Right cardiac atrium (tissue), 5 donors: ENCODE results near the gene CCDC34. TPM values are rescaled to one million over a fixed set of nuclear protein-coding genes. Genes with fewer than 3 reads are reported as not detected.
A peak's percentile ranks its signal among the peaks of the same experiment; 100 is the strongest.

ENCODE experiments used
- ATAC-seq, 2 donors: fragments of 200-7000 bp; cut with Tn5 transposase; one replicate each; pipeline versions ENCODE4 v1.8.0 to v1.9.1; 2020; ENCODE audit warnings: moderate library complexity in 2 of 2, mild to moderate bottlenecking in 1 of 2
- DNase-seq, 3 donors: peaks; one replicate each; pipeline ENCODE4 v3.0.0-alpha.2; 2020
- H3K27ac ChIP-seq: one replicate; pipeline ENCODE4 v1.5.1; 2013; ENCODE audit warnings: mild to moderate bottlenecking, low read length, control low read depth, moderate library complexity
- H3K27me3 ChIP-seq: one replicate; pipeline ENCODE4 v1.6.1; 2013; ENCODE audit not compliant: control insufficient read depth, insufficient read depth
- H3K4me1 ChIP-seq: one replicate; pipeline ENCODE4 v1.6.1; 2013; ENCODE audit warnings: low read length; ENCODE audit not compliant: control insufficient read depth, insufficient read depth
- H3K4me3 ChIP-seq: one replicate; pipeline ENCODE4 v1.5.1; 2013; ENCODE audit warnings: low read length, control low read depth
- H3K9me3 ChIP-seq: one replicate; pipeline ENCODE4 v1.6.1; 2013; ENCODE audit warnings: low read length; ENCODE audit not compliant: control insufficient read depth
- WGBS: extraction: QIAGEN DNeasy Blood & Tissue Kit; methylation state at CpG from one replicate; pipeline ENCODE4 v1.1.7; 2013; 5-methylcytosine and 5-hydroxymethylcytosine counted together
- intact Hi-C, 4 donors: fragments of 100-400 bp; cut with DNase I; formaldehyde crosslinking; loops; one replicate each; pipeline versions ENCODE4 v1.11.0 to v1.14.0; 2022 to 2023
- polyA plus RNA-seq: library from polyadenylated mRNA; stranded (reverse); fragments of 200-250 nt; gene quantifications from one replicate; pipeline ENCODE4 v1.2.3, GENCODE V29; 2013
- total RNA-seq, 4 donors: library from RNA; stranded (reverse); fragmentation: NEBNext Ultra II Directional; extraction: Animal tissue kit (Norgen Biotek cat#: 25700); gene quantifications; one replicate each; pipeline ENCODE4 v1.2.1, GENCODE V29; 2021
- donor health status: healthy with polysubstance abuse.
- donor health status: DM: no; HTN: yes; CAD: no.
- donor health status: DM: no; HTN: no; CAD: no.
- donor health status: DM: no; HTN: yes; CAD: no; lungs with severe emphysema.
- donor health status: DM: yes; HTN: yes; CAD: no.

CCDC34 gene
- total and polyA plus RNA-seq, 5 donors, result 2.1 to 4.4 (median 4.0) TPM

- DNase-seq (no peak), ATAC-seq (no peak)
- intact Hi-C loops, result no loop called here
- WGBS, result 83% methylated on average over 3 of the region's 3 CpGs
- no peak overlapping the region for H3K4me3 ChIP-seq
- no peaks in the 10 kb centered on the region for H3K9me3 ChIP-seq
- no peaks in the 10 kb centered on the region for H3K27me3 ChIP-seq
- no peak overlapping the region for H3K27ac ChIP-seq
- no peaks in the 10 kb centered on the region for H3K4me1 ChIP-seq
These were observed 16.4 kb upstream of the CCDC34 start for GRCh38 chr11:27379449-27379848.

GRCh38 chr11:27375370-27375769 is 12.4 kb upstream of the CCDC34 start:
- Histone ChIP-seq H3K4me1 (no peaks in the 10 kb centered on the region), H3K27me3 (no peaks in the 10 kb centered on the region), H3K4me3 (no peak overlapping the region), H3K27ac (no peak overlapping the region), H3K9me3 (no peaks in the 10 kb centered on the region)
- DNase-seq (no peak), ATAC-seq (no peak)
- intact Hi-C loops, result no loop called here
- 94% methylated on average over 2 of the region's 2 CpGs for WGBS

- 73% methylated on average over 6 of the region's 6 CpGs for WGBS
- Histone ChIP-seq H3K4me1 (no peaks in the 10 kb centered on the region), H3K27ac (no peak overlapping the region), H3K9me3 (no peaks in the 10 kb centered on the region), H3K4me3 (no peak overlapping the region), H3K27me3 (no peaks in the 10 kb centered on the region)
- ATAC-seq (no peak), DNase-seq (no peak)
- intact Hi-C loops, result no loop called here
These were observed 11.0 kb upstream of the CCDC34 start for GRCh38 chr11:27373856-27374602.

GRCh38 chr11:27373392-27373791 is 10.4 kb upstream of the CCDC34 start:
- no peaks in the 10 kb centered on the region for H3K9me3 ChIP-seq
- H3K27ac ChIP-seq, result no peak overlapping the region
- no peaks in the 10 kb centered on the region for H3K27me3 ChIP-seq
- WGBS, result 92% methylated on average over 3 of the region's 3 CpGs
- ATAC-seq, result no peak
- no peak for DNase-seq
- H3K4me3 ChIP-seq, result no peak overlapping the region
- H3K4me1 ChIP-seq, result no peaks in the 10 kb centered on the region
- intact Hi-C loops, result no loop called here

GRCh38 chr11:27372164-27372563 is 9.1 kb upstream of the CCDC34 start:
- DNase-seq (no peak), ATAC-seq (no peak)
- Histone ChIP-seq H3K27ac (no peak overlapping the region), H3K4me1 (no peaks in the 10 kb centered on the region), H3K9me3 (no peaks in the 10 kb centered on the region), H3K4me3 (no peak overlapping the region), H3K27me3 (no peaks in the 10 kb centered on the region)
- 88% methylated on average over 2 of the region's 2 CpGs for WGBS
- intact Hi-C loops, result no loop called here

GRCh38 chr11:27371489-27371888 is 8.5 kb upstream of the CCDC34 start:
- H3K4me3 ChIP-seq, result no peak overlapping the region
- ATAC-seq (no peak), DNase-seq (no peak)
- H3K27me3 ChIP-seq, result no peaks in the 10 kb centered on the region
- intact Hi-C loops, result no loop called here
- no peak overlapping the region for H3K27ac ChIP-seq
- no peaks in the 10 kb centered on the region for H3K9me3 ChIP-seq
- no peaks in the 10 kb centered on the region for H3K4me1 ChIP-seq

GRCh38 chr11:27370374-27370773 is 7.4 kb upstream of the CCDC34 start:
- H3K4me1 ChIP-seq, result no peaks in the 10 kb centered on the region
- no peak overlapping the region for H3K4me3 ChIP-seq
- intact Hi-C loops, result no loop called here
- DNase-seq (no peak), ATAC-seq (no peak)
- WGBS, result 46% methylated on average over 2 of the region's 2 CpGs
- no peaks in the 10 kb centered on the region for H3K9me3 ChIP-seq
- no peak overlapping the region for H3K27ac ChIP-seq
- H3K27me3 ChIP-seq, result no peaks in the 10 kb centered on the region

GRCh38 chr11:27367881-27368280 is 4.9 kb upstream of the CCDC34 start:
- ATAC-seq (no peak), DNase-seq (peak in 1 of 3 donors; percentile 40)
- Histone ChIP-seq H3K4me1 (no peaks in the 10 kb centered on the region), H3K4me3 (no peak overlapping the region), H3K9me3 (no peaks in the 10 kb centered on the region), H3K27me3 (no peaks in the 10 kb centered on the region), H3K27ac (no peak overlapping the region)
- intact Hi-C loops, result no loop called here
- WGBS, result 85% methylated on average over 10 of the region's 10 CpGs

- no peak for DNase-seq
- Histone ChIP-seq H3K27me3 (no peaks in the 10 kb centered on the region), H3K4me3 (peak overlapping the region; percentile 40), H3K4me1 (no peaks in the 10 kb centered on the region), H3K27ac (no peak overlapping the region), H3K9me3 (no peaks in the 10 kb centered on the region)
- WGBS, result 38% methylated on average over 13 of the region's 13 CpGs
- ATAC-seq, result no peak
- intact Hi-C loops, result no loop called here
These were observed 632 bp upstream of the CCDC34 start for GRCh38 chr11:27363576-27364117.

GRCh38 chr11:27361649-27362431 is 1.2 kb downstream of the CCDC34 start:
- Histone ChIP-seq H3K27me3 (no peaks in the 10 kb centered on the region), H3K9me3 (no peaks in the 10 kb centered on the region), H3K4me3 (no peak overlapping the region), H3K27ac (no peak overlapping the region), H3K4me1 (no peaks in the 10 kb centered on the region)
- intact Hi-C loops, result no loop called here
- DNase-seq (no peak), ATAC-seq (no peak)
- 74% methylated on average over 8 of the region's 8 CpGs for WGBS

GRCh38 chr11:27358296-27358695 is 4.7 kb downstream of the CCDC34 start:
- WGBS, result 82% methylated on average over 1 of the region's 1 CpG
- ATAC-seq, result no peak
- no peaks in the 10 kb centered on the region for H3K9me3 ChIP-seq
- H3K27me3 ChIP-seq, result no peaks in the 10 kb centered on the region
- no peak overlapping the region for H3K27ac ChIP-seq
- H3K4me3 ChIP-seq, result no peak overlapping the region
- no peaks in the 10 kb centered on the region for H3K4me1 ChIP-seq
- intact Hi-C loops, result no loop called here
- DNase-seq, result no peak
